HG02870 (cell line): ENCODE results near the gene SUV39H2.
"Not testable (repeated sequence)": the region's sequence is repeated elsewhere in the genome, so short reads cannot be mapped to it uniquely, and the experiment has no call there.

Experiments
- ATAC-seq: cut with Tn5 transposase; IDR thresholded peaks from one replicate; pipeline ENCODE4 v1.9.1; 2021; ENCODE audit warnings: mild to moderate bottlenecking, moderate library complexity; ENCODE audit not compliant: unreplicated experiment

Gene SUV39H2

GRCh38 chr10:14926722-14927416, 48.2 kb downstream of the SUV39H2 start:
- peak; percentile 99 for ATAC-seq

GRCh38 chr10:14930610-14931009, 51.9 kb downstream of the SUV39H2 start:
- ATAC-seq: no peak

GRCh38 chr10:14936584-14936983, 57.9 kb downstream of the SUV39H2 start:
- ATAC-seq: no peak

- ATAC-seq: not testable (repeated sequence)
These were observed 60.3 kb downstream of the SUV39H2 start for GRCh38 chr10:14938971-14939370.

- peak; percentile 93 for ATAC-seq
These were observed 63.7 kb downstream of the SUV39H2 start for GRCh38 chr10:14942147-14942949.

GRCh38 chr10:14942950-14943338, 64.3 kb downstream of the SUV39H2 start:
- ATAC-seq: not testable (repeated sequence)

- ATAC-seq: no peak
These were observed 66.4 kb downstream of the SUV39H2 start for GRCh38 chr10:14945108-14945507.

GRCh38 chr10:14947268-14947667, 68.6 kb downstream of the SUV39H2 start:
- no peak for ATAC-seq

- ATAC-seq: no peak
These were observed 70.6 kb downstream of the SUV39H2 start for GRCh38 chr10:14949291-14949690.

- no peak for ATAC-seq
These were observed 74.3 kb downstream of the SUV39H2 start for GRCh38 chr10:14952851-14953423.

GRCh38 chr10:14953424-14954000, 74.8 kb downstream of the SUV39H2 start:
- peak; percentile 16 for ATAC-seq
